ENCODE data around the gene COL28A1.
"Not testable (repeated sequence)": the region's sequence is repeated elsewhere in the genome, so short reads cannot be mapped to it uniquely, and the experiment has no call there.

Gene COL28A1

DNA sequence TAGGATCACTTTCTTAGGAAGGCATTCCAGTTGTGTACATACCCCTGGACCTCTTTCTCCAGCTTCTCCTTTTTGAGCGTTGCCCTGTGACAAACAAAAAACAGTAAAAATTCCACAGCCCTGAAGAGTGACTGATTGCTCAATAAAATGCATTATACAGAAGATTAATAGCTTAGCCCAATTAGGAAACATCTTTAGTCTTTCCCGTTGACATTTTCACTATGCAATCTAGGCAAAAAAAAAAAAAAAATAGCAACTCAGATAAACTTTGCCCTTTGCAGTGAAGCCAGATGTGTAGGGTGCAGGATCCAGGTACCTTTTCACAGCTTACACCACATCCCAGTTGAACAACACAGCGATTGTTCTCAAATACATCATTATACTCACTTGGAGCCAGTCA, 17.9 kb downstream of the COL28A1 start:
- no peak for DNase-seq

DNA sequence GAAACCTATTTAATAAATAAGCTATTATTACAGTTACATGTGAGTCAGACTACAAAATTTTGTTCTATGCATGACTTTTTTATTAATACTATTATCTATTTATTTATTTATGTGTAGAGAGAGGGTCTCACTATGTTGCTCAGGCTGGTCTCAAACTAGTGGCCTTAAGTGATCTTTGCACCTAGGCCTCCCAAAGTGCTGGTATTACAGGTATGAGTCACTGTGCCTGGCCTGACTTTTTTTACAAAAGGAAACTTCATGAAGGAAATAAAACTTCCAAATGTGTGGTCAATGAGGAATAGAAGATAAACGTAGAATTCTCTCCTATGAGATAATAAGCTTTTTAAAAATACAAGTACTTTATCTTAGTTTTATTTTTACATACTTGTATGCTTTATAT, 19.0 kb downstream of the COL28A1 start:
- no peak for DNase-seq

DNA sequence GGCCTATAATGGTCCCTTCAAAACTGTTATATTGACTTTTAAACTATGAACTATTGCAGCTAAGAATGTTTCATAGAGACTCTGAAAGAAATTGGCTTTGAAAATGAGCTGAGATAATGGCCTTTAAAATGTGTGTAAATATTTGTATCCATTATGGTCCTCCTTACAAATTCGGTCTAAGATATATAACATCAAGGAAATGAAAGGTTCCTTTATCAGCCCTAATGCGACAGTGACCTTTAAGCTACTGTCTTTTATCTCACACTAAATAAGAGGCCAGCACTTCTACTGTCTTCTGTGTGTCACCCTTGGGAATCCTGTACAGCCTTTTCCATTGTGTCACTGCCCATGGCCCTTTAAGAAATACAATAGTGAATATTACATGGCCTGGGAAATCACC, 19.5 kb downstream of the COL28A1 start:
- DNase-seq, result no peak

DNA sequence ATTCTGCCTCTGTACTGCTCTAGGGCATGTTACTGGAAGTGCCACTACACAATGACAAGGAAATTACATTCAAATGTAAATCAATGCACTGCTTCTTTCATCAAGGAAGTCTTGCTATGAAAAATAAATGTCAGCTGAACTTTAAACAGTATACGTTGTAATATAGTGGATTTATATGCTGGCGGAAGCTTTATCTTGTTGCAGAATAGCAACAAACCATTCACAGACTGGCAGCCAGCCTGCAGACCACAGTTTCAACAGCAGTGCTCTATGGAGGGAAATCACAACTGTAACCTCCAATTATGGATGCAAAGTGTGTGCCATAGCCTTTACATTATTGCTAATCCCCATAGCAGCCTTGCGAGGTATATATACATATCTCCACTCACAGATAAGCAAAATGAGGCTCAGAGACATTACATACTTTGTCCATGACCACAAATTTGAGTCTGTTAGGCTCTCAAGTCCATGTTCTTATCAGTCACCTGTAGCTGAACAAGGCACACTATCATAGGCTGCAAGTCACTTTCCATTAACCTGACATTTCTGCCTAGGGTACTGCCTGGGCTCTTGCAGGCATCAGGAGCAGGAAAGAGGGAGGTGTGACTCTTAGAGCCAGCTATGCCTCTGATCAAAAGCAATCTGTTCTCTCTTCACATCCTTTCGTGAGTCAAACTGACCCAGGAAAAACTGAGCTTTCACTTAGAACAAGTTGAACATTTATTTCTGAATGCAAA, 22.6 kb downstream of the COL28A1 start:
- DNase-seq, result no peak

DNA sequence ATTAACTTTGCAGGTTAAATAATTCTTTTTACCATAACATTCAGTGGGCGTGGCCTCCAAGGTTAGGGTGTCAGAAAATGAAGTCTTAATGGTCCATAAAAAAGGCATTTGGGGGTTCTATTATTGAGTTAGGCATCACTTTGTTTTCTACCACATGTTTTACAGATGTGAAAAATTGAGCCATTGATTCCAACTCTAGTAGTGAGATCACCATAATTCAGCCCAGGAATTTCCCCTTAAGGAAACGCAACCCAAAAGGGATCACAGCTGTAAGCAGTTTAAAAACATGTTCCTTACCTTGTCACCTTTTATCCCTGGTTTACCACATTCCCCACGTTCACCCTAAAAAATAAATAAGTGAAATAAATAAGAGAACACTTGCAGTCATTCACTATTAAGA, 24.9 kb downstream of the COL28A1 start:
- no peak for DNase-seq

DNA sequence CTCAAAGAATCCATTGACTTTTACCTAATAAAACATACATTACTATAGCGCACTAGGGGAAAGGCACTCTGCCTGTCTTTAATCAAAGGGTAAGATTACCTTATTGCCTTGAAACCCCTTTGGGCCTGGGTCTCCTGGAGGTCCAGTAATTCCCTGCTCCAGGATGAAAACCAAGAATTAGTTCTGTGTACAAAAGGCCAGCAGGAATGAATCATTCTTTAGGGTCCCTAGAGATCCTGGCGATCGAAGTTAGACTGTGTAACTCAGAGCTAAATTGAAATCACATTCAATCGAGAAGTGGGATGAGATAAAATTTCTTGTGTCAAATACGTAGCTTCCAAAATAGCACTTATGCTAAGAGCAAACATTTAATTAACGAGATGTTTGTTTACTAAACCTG, 29.8 kb downstream of the COL28A1 start:
- DNase-seq, result peak; percentile 19

DNA sequence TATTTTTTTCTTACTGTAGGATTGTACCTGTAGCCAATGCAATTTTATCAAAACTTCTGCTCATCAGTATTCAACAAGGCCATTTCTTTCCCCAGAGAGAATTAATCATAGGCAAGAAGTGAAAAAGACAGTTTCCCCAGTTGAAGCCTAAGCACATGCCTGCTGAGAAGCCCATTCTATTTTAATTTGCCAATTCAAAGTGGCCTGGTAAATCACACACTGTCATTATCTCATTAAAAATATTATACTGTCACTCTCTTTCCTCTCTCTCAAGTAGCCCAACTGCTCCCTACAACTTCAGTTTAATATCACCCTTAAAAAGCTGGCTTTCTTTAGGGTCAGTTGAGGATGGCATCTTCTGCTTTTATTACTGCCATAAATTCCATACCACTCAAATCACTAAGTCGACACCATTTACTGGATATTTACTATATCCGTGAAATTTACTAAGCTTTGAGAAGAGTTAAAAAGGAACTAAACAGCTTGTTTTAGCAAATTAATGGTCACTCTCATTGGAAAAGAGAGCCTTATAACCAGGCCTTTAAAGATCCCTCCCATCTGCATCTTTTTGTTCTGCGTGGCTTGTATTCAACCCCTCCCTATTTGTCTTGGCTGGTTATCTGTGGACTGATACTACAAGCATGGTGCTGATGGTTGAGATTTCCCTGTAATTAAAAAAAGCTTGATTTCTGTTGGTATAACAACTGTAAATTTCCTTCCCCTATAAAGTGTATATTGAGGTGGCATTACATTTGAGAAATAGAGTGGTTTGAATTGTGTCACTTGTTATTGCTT, 30.6 kb downstream of the COL28A1 start:
- no peak for DNase-seq

DNA sequence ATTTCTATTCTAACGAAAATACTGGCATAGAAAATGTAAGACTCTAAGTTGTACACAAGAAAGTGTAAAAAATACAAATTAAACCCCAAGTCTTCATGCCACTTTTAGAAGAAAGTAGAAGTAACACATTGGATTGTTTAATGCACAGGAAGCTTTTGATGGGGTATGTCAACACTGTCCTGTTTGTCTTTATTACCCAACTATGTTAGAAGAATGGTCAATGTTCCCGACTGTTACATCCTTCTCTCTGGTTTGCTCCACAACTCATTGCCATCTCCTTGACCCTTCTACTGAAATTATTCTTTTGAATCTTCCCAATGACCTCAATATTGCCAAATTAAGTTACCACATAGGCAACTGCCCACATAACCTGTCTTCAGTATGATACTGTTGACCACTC, 35.8 kb downstream of the COL28A1 start:
- no peak for DNase-seq

DNA sequence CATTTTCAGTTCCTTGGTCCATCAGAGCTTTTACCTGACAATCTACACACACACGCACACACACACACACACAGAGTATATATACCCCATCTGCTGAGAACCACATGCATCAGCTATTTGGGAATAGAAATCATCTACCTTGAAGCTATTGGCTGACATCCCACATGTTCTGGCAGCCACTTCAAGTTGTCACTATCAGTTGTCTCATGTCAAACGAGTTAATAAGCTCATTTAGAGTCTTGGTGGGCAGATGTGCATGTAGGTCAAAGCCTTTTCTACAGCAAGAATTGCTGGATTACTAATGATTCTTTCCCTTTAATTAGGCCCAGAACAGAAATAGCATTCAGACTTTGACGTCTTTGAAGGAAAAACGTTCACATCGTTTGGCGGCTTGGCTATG, 36.8 kb downstream of the COL28A1 start:
- no peak for DNase-seq

DNA sequence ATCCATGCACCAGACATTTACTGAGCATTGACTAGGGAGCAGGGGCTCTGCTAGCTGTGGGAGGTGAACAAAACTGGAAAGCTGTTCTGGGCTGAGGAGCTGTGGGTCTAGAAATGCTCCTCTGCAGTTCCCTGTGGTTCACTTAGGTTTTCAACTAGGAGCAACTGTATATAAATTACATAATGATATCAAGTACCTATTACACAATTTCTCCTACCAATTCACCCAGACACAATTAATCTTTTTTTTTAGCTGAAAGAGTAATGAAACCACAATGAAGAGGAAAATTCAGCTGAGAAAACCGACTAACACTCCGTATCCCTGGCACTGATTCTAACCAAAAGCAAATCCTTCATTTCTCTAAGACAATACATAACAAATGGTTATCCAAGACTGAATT, 39.4 kb downstream of the COL28A1 start:
- DNase-seq, result no peak

DNA sequence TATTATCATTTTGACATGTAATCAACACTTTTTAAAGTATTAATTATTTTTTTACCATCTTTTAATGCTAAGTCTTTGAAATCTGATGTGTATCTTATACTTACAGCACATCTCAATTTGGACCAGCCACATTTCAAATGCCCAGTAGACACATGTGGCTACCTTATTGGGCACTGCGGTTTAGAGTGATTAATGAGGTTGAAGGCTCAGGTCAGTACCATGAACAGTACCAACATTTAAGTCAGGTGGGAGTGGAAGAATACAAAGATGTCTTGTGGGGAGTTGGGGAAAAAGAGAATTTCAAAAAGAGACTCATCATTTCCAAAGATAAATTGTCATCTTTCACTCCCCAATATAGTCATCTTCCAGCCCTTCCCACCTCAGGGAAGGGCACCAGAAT, 40.5 kb downstream of the COL28A1 start:
- no peak for DNase-seq

DNA sequence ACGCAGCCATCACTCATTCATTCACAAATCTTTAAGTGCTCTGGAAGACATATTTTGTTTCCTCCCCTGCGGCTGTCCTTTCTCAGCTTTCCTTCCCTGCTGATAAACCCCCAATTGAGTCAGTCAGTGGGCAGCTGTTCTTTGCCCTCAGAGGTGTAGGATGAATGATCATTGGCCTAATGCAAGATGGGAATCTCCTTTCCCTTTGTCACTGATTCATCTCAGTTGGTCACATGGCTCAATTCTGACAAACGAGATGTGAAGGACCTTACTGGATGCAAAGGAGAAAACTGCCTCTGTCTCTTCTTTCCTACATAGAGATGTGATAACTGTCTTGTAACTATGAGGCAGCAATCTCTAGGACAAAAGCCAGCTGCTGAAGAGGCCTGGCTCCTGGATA, 44.6 kb downstream of the COL28A1 start:
- no peak for DNase-seq

DNA sequence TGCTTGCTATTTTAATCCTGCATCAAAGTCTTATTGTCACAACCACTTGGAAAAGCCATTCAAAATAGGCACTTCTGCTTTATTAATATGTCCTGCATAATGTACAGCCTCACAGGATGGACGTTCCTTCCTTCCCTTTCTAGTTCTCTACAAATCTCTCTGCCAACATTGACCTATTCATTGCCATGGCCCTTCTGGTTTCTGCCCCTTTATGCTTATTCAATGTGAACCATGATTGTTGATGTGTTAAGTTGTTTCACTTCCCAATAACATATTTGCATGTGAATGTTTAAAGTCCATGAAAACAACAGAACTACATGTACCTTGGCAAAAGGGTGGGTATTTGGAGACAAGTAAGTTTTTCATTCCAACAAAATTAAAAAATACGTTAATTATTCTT, 45.7 kb downstream of the COL28A1 start:
- no peak for DNase-seq

DNA sequence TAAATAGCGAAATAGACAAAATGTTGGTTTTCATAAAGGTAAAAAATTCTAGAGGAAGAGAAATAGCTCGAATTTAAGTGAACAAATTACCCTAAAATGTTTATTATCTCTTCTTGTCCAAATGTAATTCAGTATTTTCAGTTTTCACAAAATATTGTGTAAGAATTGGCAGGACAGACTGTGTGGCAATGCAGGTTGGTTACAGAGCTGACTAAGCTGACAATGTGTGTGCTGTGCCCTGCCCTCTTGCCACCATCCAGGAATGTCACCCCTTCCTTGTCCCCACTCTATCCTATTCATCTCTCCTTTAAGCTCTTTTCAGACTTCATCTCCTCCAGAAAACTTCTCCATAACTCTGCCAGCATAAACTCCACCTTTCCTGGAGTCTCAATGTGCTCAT, 46.1 kb downstream of the COL28A1 start:
- no peak for DNase-seq

DNA sequence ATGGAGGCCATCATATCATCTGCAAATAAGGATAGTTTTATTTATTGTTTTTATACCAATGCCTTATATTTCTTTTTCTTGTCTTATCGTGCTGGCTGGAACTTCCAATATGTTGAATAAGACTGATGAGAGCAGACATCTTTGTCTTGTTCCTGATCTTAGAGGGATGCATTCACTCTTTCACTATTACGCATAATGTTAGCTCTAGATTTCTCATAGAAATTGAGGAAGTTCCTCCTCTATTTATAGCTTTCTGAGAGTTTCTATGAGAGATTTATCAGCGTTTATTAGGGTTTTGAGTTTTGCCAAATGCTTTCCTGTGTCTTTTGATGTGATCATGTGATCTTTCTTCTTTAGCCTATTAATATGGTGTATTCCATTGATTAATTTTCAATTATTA, 49.3 kb downstream of the COL28A1 start:
- no peak for DNase-seq

DNA sequence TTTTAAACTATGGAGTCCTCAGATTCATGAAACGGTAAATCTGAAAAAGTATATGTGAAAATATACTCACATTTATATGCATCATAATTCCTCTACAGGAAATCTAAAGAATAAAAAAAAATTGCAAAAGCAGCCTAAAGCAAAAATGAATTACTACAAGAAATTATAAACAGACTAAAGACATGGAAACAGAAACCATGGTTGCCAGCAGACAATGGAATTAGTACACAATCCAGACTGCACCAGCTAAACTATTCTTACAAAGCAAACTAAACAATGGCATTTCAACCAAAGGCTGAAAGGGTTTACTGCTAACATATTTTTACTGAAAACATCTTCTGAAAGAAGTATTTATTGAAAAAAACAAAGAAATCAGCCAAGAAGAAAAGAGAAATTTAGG, 51.6 kb downstream of the COL28A1 start:
- no peak for DNase-seq

DNA sequence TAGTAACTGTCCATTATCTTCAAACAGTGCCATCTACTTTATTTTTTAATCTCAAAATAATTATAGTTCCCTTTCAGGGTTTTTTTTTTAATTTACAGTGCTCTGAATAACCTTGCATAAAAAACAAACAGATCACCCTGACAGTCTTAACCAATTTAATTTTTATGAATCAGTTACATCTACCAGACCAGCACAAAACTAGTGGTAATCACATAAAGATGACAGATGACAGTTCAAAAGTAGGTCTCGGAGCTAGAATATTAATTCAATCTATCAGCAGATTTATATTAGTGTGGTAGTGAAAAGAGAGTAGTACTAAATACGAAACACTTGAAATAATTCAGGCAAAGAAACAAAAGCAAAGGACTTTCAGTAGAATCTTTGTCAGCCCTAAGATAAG, 53.9 kb downstream of the COL28A1 start:
- DNase-seq, result no peak

DNA sequence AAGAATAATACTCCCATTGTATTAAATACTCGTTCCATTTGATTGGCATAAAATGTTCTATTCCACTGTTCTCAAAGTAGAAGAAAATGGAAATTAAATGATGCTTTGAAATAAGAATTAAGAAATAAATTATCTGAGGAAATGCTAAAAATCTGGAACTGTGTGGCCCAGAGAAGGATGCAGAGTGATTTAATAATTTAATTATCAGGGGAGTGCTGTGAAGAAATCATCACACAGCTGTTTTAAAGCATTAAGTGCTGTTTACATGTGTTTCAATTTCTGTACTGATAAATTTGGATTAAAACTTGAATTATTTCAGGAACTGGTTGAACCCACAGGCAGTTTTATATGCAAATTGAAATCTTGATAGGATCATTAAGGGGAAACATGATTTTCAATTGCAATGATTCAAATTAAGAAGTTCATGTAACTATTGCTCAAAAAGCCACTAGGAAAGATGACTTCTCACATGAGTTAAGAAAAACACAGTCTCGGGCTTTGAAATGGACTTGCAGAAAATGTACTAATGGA, 56.3 kb downstream of the COL28A1 start:
- no peak for DNase-seq

DNA sequence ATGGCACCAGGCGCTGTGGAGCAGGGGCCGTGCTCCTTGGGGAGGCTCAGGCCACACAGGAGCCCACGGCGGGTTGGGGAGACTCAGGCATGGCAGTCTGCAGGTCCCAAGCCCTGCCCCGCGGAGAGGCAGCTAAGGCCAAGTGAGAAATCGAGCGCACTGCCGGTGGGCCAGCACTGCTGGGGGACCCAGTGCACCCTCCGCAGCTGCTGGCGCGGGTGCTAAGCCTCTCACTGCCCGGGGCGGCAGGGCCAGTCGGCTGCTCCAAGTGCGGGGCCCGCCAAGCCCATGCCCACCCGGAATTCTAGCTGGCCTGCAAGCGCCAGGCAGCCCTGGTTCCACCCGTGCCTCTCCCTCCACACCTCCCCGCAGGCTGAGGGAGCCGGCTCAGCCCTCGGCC, 57.1 kb downstream of the COL28A1 start:
- DNase-seq, result no peak

DNA sequence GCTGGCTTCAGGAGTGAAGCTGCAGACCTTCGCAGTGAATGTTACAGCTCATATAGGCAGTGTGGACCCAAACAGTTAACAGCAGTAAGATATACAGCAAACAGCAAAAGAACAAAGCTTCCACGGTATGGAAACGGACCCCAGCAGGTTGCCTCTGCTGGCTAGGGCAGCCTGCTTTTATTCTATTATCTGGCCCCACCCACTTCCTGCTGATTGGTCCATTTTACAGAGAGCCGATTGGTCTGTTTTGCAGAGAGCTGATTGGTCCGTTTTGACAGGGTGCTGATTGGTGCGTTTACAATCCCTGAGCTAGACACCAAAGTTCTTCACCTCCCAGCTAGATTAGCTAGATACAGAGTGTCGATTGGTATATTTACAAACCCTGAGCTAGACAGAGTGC, 58.0 kb downstream of the COL28A1 start:
- not testable (repeated sequence) for DNase-seq

DNA sequence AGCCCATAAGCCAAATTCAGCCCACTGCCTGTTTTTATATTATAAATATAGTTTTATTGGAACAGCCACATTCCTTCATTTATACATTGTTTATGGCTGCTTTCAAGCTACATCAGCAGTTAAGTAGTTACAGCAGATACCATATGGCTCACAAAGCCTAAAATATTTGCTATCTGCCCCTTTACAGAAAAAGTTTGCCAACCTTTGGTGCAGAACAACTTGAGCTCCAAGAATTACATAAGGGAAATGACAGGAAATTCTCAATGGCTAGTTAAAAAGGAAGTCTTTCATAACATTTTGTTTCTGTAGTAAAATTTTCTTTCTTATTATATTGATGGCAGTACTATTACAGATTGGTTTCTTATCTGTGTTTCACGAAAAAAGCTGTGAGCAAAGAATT, 59.3 kb downstream of the COL28A1 start:
- DNase-seq, result no peak

DNA sequence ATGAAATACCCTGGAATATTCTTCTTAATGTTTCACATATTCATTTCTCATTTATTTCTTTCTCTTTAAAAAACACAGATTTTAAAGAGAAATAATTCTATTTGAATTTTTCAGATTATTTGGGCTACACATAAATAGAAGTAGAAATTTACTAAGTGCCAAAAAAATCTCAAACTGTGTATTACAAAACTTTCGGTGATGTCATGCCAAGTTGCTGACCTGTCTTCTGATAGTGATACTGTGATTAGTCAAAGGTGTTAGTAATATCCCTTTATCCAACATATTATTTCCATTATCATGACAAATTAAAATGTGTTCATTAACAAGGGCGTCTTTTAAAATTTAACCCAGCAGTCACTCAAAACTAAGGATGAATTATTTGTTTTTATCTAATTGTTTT, 60.1 kb downstream of the COL28A1 start:
- no peak for DNase-seq

DNA sequence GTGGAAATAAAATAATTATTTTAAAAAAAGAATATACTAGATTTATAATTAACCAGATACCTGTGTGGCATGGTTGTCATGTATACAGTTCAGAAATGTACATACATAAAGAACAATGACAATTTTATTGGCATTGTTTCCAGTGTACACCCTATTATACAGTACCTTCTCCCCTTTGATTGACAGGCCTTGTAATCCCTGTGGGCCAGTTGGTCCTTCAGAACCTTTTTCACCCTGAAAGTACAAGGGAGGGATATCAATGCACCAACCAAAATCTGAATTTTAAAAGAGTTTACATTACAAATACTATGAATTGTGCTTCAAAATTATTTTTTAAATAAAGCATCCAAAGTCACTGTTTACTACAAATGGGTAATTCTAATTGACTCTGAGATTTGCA, 61.2 kb downstream of the COL28A1 start:
- no peak for DNase-seq
